Trophoblast cell (in vitro differentiated cells and primary cell): ENCODE data around the gene SDR42E1.

Source experiments
- DNase-seq, 2 donors: peaks; one replicate each; pipeline ENCODE4 v3.0.0-alpha.2; 2016
- H2AFZ ChIP-seq: 2 replicates; pipeline ENCODE4 v1.6.1; 2013; ENCODE audit warnings: low read length, moderate library complexity, mild to moderate bottlenecking; ENCODE audit not compliant: insufficient read depth, poor library complexity
- H2AK5ac ChIP-seq: 2 replicates; pipeline ENCODE4 v1.6.1; 2013; ENCODE audit warnings: mild to moderate bottlenecking, low read length
- H2BK120ac ChIP-seq: 2 replicates; pipeline ENCODE4 v1.6.1; 2013; ENCODE audit warnings: low read length, mild to moderate bottlenecking, moderate library complexity; ENCODE audit not compliant: insufficient read depth, poor library complexity
- H2BK12ac ChIP-seq: 2 replicates; pipeline ENCODE4 v1.6.1; 2013; ENCODE audit warnings: mild to moderate bottlenecking, low read length, moderate library complexity
- H2BK5ac ChIP-seq: 2 replicates; pipeline ENCODE4 v1.6.1; 2013; ENCODE audit warnings: low read length, low read depth, moderate library complexity, mild to moderate bottlenecking; ENCODE audit not compliant: poor library complexity
- H3K14ac ChIP-seq: 2 replicates; pipeline ENCODE4 v1.6.1; 2013; ENCODE audit warnings: mild to moderate bottlenecking, low read length
- H3K18ac ChIP-seq: 2 replicates; pipeline ENCODE4 v1.6.1; 2013; ENCODE audit warnings: mild to moderate bottlenecking, low read length
- H3K23ac ChIP-seq: 2 replicates; pipeline ENCODE4 v1.6.1; 2013; ENCODE audit warnings: low read length
- H3K27ac ChIP-seq: 2 replicates; pipeline ENCODE4 v1.5.1; 2013; ENCODE audit warnings: low read depth, mild to moderate bottlenecking, inconsistent platforms, low read length, moderate library complexity
- H3K27me3 ChIP-seq: 2 replicates; pipeline ENCODE4 v1.6.1; 2013; ENCODE audit warnings: inconsistent platforms, mild to moderate bottlenecking, low read length, moderate library complexity; ENCODE audit not compliant: insufficient read depth
- H3K36me3 ChIP-seq, 2 experiments: 1 replicate in 1 of 2; 2 replicates in 1 of 2; pipeline ENCODE4 v1.6.1; 2013; ENCODE audit warnings: low read length in 2 of 2, mild to moderate bottlenecking in 2 of 2, moderate library complexity in 1 of 2; ENCODE audit not compliant: insufficient read depth in 2 of 2, control insufficient read depth in 1 of 2
- H3K4ac ChIP-seq: 2 replicates; pipeline ENCODE4 v1.6.1; 2013; ENCODE audit warnings: low read depth, mild to moderate bottlenecking, low read length, moderate library complexity
- H3K4me1 ChIP-seq, 2 experiments: 1 replicate in 1 of 2; 2 replicates in 1 of 2; pipeline ENCODE4 v1.6.1; 2013; ENCODE audit warnings: low read length in 2 of 2, mild to moderate bottlenecking in 2 of 2, moderate library complexity in 1 of 2; ENCODE audit not compliant: insufficient read depth in 2 of 2, control insufficient read depth in 1 of 2
- H3K4me2 ChIP-seq: 2 replicates; pipeline ENCODE4 v1.6.1; 2013; ENCODE audit warnings: inconsistent platforms, mild to moderate bottlenecking, low read length, moderate library complexity
- H3K4me3 ChIP-seq: 2 replicates; pipeline ENCODE4 v1.5.1; 2013; ENCODE audit warnings: mild to moderate bottlenecking, low read depth, low read length, inconsistent platforms
- H3K79me1 ChIP-seq: one replicate; pipeline ENCODE4 v1.6.1; 2013; ENCODE audit warnings: low read length
- H3K79me2 ChIP-seq: 2 replicates; pipeline ENCODE4 v1.6.1; 2013; ENCODE audit warnings: low read length, mild to moderate bottlenecking; ENCODE audit not compliant: control insufficient read depth, insufficient read depth, poor library complexity
- H3K9ac ChIP-seq: 2 replicates; pipeline ENCODE4 v1.6.1; 2013; ENCODE audit warnings: mild to moderate bottlenecking, low read length
- H3K9me3 ChIP-seq: 2 replicates; pipeline ENCODE4 v1.6.1; 2013; ENCODE audit warnings: low read depth, mild to moderate bottlenecking, control low read depth, inconsistent platforms, low read length; ENCODE audit not compliant: insufficient read depth
- H4K12ac ChIP-seq: 2 replicates; pipeline ENCODE4 v1.6.1; 2013; ENCODE audit warnings: low read depth, mild to moderate bottlenecking, low read length, moderate library complexity
- H4K8ac ChIP-seq: 2 replicates; pipeline ENCODE4 v1.6.1; 2013; ENCODE audit warnings: low read depth, mild to moderate bottlenecking, low read length, moderate library complexity
- H4K91ac ChIP-seq: one replicate; pipeline ENCODE4 v1.6.1; 2013; ENCODE audit warnings: low read depth, mild to moderate bottlenecking, low read length, moderate library complexity
- WGBS: extraction: QIAGEN DNeasy Blood & Tissue Kit; methylation state at CpG from one replicate; pipeline ENCODE4 v1.1.7; 2013; ENCODE audit warnings: missing lambda C conversion rate; ENCODE audit not compliant: insufficient read length, insufficient coverage; ENCODE audit errors: extremely low coverage; 5-methylcytosine and 5-hydroxymethylcytosine counted together

The SDR42E1 gene

GRCh38 chr16:81939164-81940056 lies 71.9 kb downstream of the SDR42E1 start:
- H4K12ac ChIP-seq = no peak overlapping the region
- no peak overlapping the region for H2AK5ac ChIP-seq
- no peaks in the 10 kb centered on the region for H3K79me1 ChIP-seq
- H3K9ac ChIP-seq = no peak overlapping the region
- H3K27me3 ChIP-seq = no peaks in the 10 kb centered on the region
- no peak overlapping the region for H3K27ac ChIP-seq
- H3K4me2 ChIP-seq = no peak overlapping the region
- no peak overlapping the region for H4K91ac ChIP-seq
- WGBS = no CpG with 5 or more reads among the region's 7 CpGs
- no peak overlapping the region for H2BK5ac ChIP-seq
- no peak for DNase-seq
- no peak overlapping the region for H3K23ac ChIP-seq
- H3K18ac ChIP-seq = no peak overlapping the region
- H4K8ac ChIP-seq = no peak overlapping the region
- H3K36me3 ChIP-seq = no peaks in the 10 kb centered on the region
- no peaks in the 10 kb centered on the region for H3K79me2 ChIP-seq
- no peak overlapping the region for H3K4me3 ChIP-seq
- H3K9me3 ChIP-seq = no peaks in the 10 kb centered on the region
- H3K14ac ChIP-seq = no peak overlapping the region
- no peaks in the 10 kb centered on the region for H3K4me1 ChIP-seq
- H3K4ac ChIP-seq = no peak overlapping the region
- no peak overlapping the region for H2BK12ac ChIP-seq
- no peak overlapping the region for H2AFZ ChIP-seq
- H2BK120ac ChIP-seq = no peak overlapping the region
